Measurements from ENCODE around the gene MYO5B.

DNA sequence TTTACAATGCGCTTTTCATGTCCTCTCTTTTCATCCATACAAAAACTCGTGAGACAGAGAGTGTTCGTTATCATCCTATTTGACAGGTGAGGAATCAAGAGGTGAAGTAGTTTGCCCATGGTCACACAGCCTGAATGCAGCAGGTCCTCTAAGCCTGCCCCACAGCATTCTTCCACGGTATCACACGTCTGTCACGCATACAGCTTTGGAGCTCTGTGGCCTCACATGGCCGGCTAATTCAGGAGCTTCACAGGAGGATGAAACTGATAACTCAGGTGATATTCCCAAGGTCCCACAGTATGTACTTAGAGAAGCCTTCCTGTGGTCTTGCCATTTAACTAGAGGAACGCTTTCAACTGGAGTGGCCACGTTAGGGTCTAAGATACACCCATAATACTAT is 59.0 kb downstream of the MYO5B start:
- TF ChIP-seq TAF1 (IDR thresholded peaks at IDR 0.05; ENCODE audit: low read depth) (no peak), CTCF (IDR thresholded peaks at IDR 0.05; ENCODE audit: poor library complexity, severe bottlenecking) (no peak), POLR2AphosphoS5 (IDR thresholded peaks at IDR 0.05) (no peak), MXI1 (conservative IDR thresholded peaks at IDR 0.05; ENCODE audit: poor library complexity, severe bottlenecking) (no peak), EP300 (conservative IDR thresholded peaks at IDR 0.05; ENCODE audit: poor library complexity, severe bottlenecking) (no peak), EZH2 (IDR thresholded peaks at IDR 0.05; ENCODE audit: borderline replicate concordance, insufficient read depth, low read length, poor library complexity, severe bottlenecking) (no peak), RAD21 (conservative IDR thresholded peaks at IDR 0.05) (no peak), SMC3 (conservative IDR thresholded peaks at IDR 0.05; ENCODE audit: poor library complexity) (no peak), REST (IDR thresholded peaks at IDR 0.05; ENCODE audit: borderline replicate concordance) (no peak)
